Stomach (tissue), 4 donors: ENCODE results near the gene FAM53C.

Experiments used
- EP300 ChIP-seq: sonication (generic); formaldehyde crosslinking; IDR thresholded peaks from one replicate; pipeline ENCODE4 v1.6.1; 2017; ENCODE audit warnings: antibody characterized with exemption
- POLR2AphosphoS5 ChIP-seq, 3 donors: sonication (generic); formaldehyde crosslinking; IDR thresholded peaks; one replicate each; pipeline ENCODE4 v1.6.1; 2016; ENCODE audit warnings: antibody characterized with exemption in 3 of 3

DNA sequence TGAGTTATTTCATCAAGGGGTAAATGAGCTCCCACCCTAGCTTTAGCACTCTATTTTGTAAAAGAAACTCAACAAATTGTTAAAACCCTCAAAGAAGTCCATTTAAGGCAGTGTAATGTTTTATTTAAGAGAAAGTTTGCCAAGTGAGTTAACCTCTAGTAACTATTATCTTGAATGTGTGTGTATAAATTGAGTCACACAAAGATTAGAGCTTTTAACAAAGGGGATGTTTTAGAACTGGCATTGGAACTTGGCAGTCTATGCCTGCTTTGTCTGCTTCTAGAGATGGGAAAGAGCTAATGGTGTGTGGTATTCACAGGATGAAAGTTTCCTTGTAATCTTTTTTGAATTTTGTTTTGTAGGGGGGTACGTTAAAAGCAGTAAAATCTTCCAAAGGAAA is 47.6 kb downstream of the FAM53C start:
- TF ChIP-seq EP300: no peak
- TF ChIP-seq POLR2AphosphoS5 (IDR thresholded peaks at IDR 0.05): peak in 1 of 3 donors; percentile 54
